AG04450 (cell line): Measurements from ENCODE around the gene AP1AR. TPM values are rescaled to one million over a fixed set of nuclear protein-coding genes. Genes with fewer than 3 reads are reported as not detected.
A peak's percentile ranks its signal among the peaks of the same experiment; 100 is the strongest.

Experiments used
- CTCF ChIA-PET: fragments of 300-600, 350-600 bp; formaldehyde crosslinking; extraction: SDS; loops from one replicate; lab custom pipeline; 2022; ENCODE audit warnings: antibody characterized with exemption, inconsistent platforms; lab: Charles Lee
- POLR2A ChIA-PET: fragments of 350-600 bp; formaldehyde crosslinking; extraction: SDS; loops from one replicate; lab custom pipeline; 2021; ENCODE audit warnings: antibody characterized with exemption, inconsistent platforms; lab: Yijun Ruan, JAX
- DNase-seq: peaks from one replicate; pipeline ENCODE4 v3.0.0-alpha.2; 2011; ENCODE audit warnings: low read depth, low spot score
- H3K27ac ChIP-seq: one replicate; pipeline ENCODE4 v1.5.1; 2012; ENCODE audit warnings: low read depth, low read length, control low read depth
- H3K27me3 ChIP-seq: one replicate; pipeline ENCODE4 v1.6.0; 2012; ENCODE audit warnings: low read length; ENCODE audit not compliant: control insufficient read depth, insufficient read depth
- H3K4me3 ChIP-seq: 2 replicates; pipeline ENCODE4 v1.5.1; 2011; ENCODE audit warnings: mild to moderate bottlenecking, low read depth, low read length, control low read depth
- H3K9me3 ChIP-seq: 2 replicates; pipeline ENCODE4 v1.5.1; 2012; ENCODE audit warnings: low read length; ENCODE audit not compliant: control insufficient read depth, insufficient read depth
- CTCF ChIP-seq: IDR thresholded peaks from 2 replicates; pipeline ENCODE4 v1.5.1; 2011; ENCODE audit warnings: low read depth, low read length, control low read depth, inconsistent platforms
- polyA minus RNA-seq: library from RNA; depleted of rRNA, polyadenylated mRNA; stranded (reverse); fragments of >200 nt; gene quantifications from 2 replicates; pipeline ENCODE4 v1.2.3, GENCODE V29; 2011; rRNA and poly(A)+ RNA removed
- polyA plus RNA-seq: library from polyadenylated mRNA; depleted of rRNA; stranded (reverse); fragments of >200 nt; gene quantifications from 2 replicates; pipeline ENCODE4 v1.2.3, GENCODE V29; 2011; rRNA removed

Gene AP1AR
- polyA plus RNA-seq, result 7.6 and 11.8 TPM in 2 replicates
- 2.7 and 4.0 TPM in 2 replicates for polyA minus RNA-seq

DNA sequence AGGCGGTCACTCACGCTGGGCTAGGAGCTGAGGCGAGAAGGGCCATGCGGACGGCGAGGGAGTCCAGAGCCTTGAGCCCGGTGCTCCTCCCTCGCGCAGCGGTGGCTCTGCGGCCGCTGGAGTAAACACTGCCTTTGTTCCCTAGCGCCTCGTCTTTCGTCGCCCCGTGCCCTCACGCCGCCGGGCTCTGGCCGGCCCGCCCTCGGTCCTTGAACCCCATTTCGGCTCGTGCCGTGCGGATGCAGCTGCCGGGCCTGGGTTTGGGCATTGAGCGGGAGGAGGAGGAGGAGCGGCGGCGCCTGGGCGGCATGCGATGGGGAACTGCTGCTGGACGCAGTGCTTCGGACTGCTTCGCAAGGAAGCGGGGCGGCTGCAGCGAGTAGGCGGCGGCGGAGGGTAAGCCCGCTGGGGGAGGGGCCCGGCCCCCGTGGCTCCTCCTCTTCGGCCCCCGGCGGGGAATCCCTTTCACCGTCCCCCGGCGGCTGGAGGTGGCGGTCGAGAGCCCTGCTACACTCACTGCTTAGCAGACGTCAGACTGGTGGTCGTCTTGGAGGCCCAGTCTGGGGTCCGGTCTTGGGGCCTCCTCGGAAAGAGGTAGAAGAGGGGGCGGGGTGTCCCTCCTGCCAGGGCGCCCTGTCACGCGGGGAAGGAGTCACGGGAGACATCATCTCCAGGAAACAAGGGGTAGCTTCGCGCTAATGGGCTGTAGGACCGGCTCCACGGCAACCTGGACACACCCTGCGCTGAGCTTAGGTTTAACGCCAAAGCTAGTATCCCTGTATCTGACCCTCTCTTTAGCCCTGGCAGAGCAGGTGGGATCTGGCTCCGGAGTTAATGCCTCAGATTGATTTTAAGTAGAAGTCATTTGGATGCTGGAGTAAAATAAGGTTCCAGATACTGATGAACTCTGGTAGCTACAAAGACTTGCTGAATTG is at the start of gene AP1AR:
Gene AP1AR, plus strand, starts transcription at position 9 of the 935 bp plus-strand sequence. Its CDS starts 305 bp downstream, at position 314.
- peak within 1 kb of the TSS; percentile 94 for H3K27ac ChIP-seq
- ChIA-PET CTCF (interaction anchor here (0.6 to 7.3 kb wide), 5 partner anchors 18 to 132 kb away, joined by 3 to 166 read pairs (median 4); no protein-coding TSS in a partner anchor), POLR2A (interaction anchor here (0.8 kb wide), 1 partner anchor 18 kb away, joined by 4 read pairs; no protein-coding TSS in a partner anchor)
- H3K9me3 ChIP-seq, result peaks cover 3% of the 10 kb centered on the region; the same call in 1 of the 2 replicates
- no peaks in the 10 kb centered on the region for H3K27me3 ChIP-seq
- H3K4me3 ChIP-seq, result peak within 1 kb of the TSS; percentile 87
- peak; percentile 50 for TF ChIP-seq CTCF
- no peak for DNase-seq

GRCh38 chr4:112182604-112183003 is 49.0 kb upstream of the AP1AR start:
- Histone ChIP-seq H3K4me3 (no peak overlapping the region), H3K27me3 (no peaks in the 10 kb centered on the region), H3K27ac (no peak overlapping the region), H3K9me3 (no peaks in the 10 kb centered on the region)
- no peak for TF ChIP-seq CTCF
- POLR2A ChIA-PET, result no interaction called here
- no peak for DNase-seq
- CTCF ChIA-PET, result interaction anchor here (1.2 kb wide), 1 partner anchor 53 kb away, joined by 3 read pairs; no protein-coding TSS in a partner anchor

- POLR2A ChIA-PET, result no interaction called here
- no peaks in the 10 kb centered on the region for H3K27me3 ChIP-seq
- no peak overlapping the region for H3K27ac ChIP-seq
- CTCF ChIA-PET, result interaction anchor here (1.2 kb wide), 1 partner anchor 52 kb away, joined by 3 read pairs; no protein-coding TSS in a partner anchor
- no peaks in the 10 kb centered on the region for H3K9me3 ChIP-seq
- TF ChIP-seq CTCF, result no peak
- DNase-seq, result no peak
- no peak overlapping the region for H3K4me3 ChIP-seq
Observed at GRCh38 chr4:112183252-112183651, 48.3 kb upstream of the AP1AR start.

GRCh38 chr4:112184438-112184837 is 47.1 kb upstream of the AP1AR start:
- TF ChIP-seq CTCF, result no peak
- H3K27ac ChIP-seq, result no peak overlapping the region
- ChIA-PET POLR2A (no interaction called here), CTCF (no interaction called here)
- H3K9me3 ChIP-seq, result no peaks in the 10 kb centered on the region
- H3K27me3 ChIP-seq, result no peaks in the 10 kb centered on the region
- no peak overlapping the region for H3K4me3 ChIP-seq
- no peak for DNase-seq

GRCh38 chr4:112185334-112185733 is 46.3 kb upstream of the AP1AR start:
- H3K4me3 ChIP-seq, result no peak overlapping the region
- ChIA-PET CTCF (no interaction called here), POLR2A (no interaction called here)

More at GRCh38 chr4:112185334-112185733, 46.3 kb upstream of the AP1AR start:
- no peak for DNase-seq
- Histone ChIP-seq H3K27ac (no peak overlapping the region), H3K27me3 (no peaks in the 10 kb centered on the region), H3K9me3 (no peaks in the 10 kb centered on the region)
- TF ChIP-seq CTCF, result no peak
